OCI-LY3 (cell line): ENCODE results near the gene BICDL1.

Experiments used
- H2AFZ ChIP-seq: fragments of 200-600, 300-600 bp; shearing (Covaris generic); 2 replicates; pipeline ENCODE4 v1.6.0; 2014; ENCODE audit warnings: antibody characterized with exemption, low read depth, low read length
- H3K27ac ChIP-seq: fragments of 200-600, 300-600 bp; sonication (generic); 2 replicates; pipeline ENCODE4 v1.5.1; 2014; ENCODE audit warnings: mild to moderate bottlenecking, low read length, moderate library complexity, mixed read lengths
- H3K27me3 ChIP-seq: fragments of 200-600, 300-600 bp; sonication (generic); 2 replicates; pipeline ENCODE4 v1.6.1; 2014; ENCODE audit warnings: low read depth, low read length, mixed read lengths
- H3K36me3 ChIP-seq: fragments of 200-600, 300-600 bp; sonication (generic); replicated peaks from 2 replicates; pipeline ENCODE3; 2014; ENCODE audit warnings: low read depth, low read length, mixed read lengths
- H3K4me1 ChIP-seq: fragments of 300-600, 200-600 bp; sonication (generic); 2 replicates; pipeline ENCODE4 v1.6.1; 2014; ENCODE audit warnings: low read length, mixed read lengths
- H3K4me2 ChIP-seq: fragments of 200-600, 300-600 bp; sonication (generic); 2 replicates; pipeline ENCODE4 v1.6.1; 2014; ENCODE audit warnings: low read length, mixed read lengths
- H3K4me3 ChIP-seq: fragments of 300-600, 200-600 bp; sonication (generic); 2 replicates; pipeline ENCODE4 v1.5.1; 2014; ENCODE audit warnings: antibody characterized with exemption, mild to moderate bottlenecking, low read length, moderate library complexity
- H3K79me2 ChIP-seq: fragments of 300-600, 200-600 bp; shearing (Covaris generic); 2 replicates; pipeline ENCODE4 v1.6.1; 2014; ENCODE audit warnings: mild to moderate bottlenecking, low read length, mixed read lengths
- H3K9ac ChIP-seq: fragments of 300-600, 200-600 bp; shearing (Covaris generic); 2 replicates; pipeline ENCODE4 v1.6.0; 2014; ENCODE audit warnings: mild to moderate bottlenecking, low read length, moderate library complexity
- H3K9me3 ChIP-seq: fragments of 200-600, 300-600 bp; shearing (Covaris generic); 2 replicates; pipeline ENCODE4 v1.6.1; 2014; ENCODE audit warnings: low read length, mixed read lengths; ENCODE audit not compliant: insufficient read depth
- H4K20me1 ChIP-seq: fragments of 200-600, 300-600 bp; sonication (generic); 2 replicates; pipeline ENCODE4 v1.6.1; 2016; ENCODE audit warnings: low read length, mixed read lengths; ENCODE audit not compliant: insufficient read depth
- EZH2phosphoT487 ChIP-seq: fragments of 200-600 bp; shearing (Covaris generic); IDR thresholded peaks from 2 replicates; pipeline ENCODE4 v1.6.1; 2018; ENCODE audit warnings: antibody characterized with exemption, mixed run types, low read depth
- TF ChIP-seq, protein P1 (sequence below): fragments of 200-600, 300-600 bp; sonication (generic); IDR thresholded peaks from 2 replicates; pipeline ENCODE4 v1.5.1; 2014; ENCODE audit warnings: antibody characterized with exemption, low read length, low read depth

BICDL1 gene

DNA sequence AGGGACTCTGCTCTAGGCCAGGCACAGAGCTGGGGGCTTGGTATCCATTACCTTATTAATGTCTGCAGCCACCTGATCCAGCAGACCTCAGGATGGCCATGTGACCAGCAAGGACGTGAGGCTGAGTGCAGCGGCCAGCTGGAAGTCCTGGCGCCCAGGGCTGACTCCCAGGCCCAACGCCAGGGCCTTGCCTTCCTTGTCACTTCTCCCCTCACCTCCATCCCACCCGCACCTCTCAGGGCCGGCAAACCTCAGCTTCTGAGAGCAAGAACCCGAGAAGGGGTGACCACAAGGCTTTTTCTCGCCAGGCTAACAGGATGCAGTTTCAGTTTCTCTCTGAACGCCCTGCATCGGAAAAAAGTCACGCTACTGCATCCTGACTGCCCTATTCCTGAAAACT is 112.1 kb downstream of the BICDL1 start:
- H3K27me3 ChIP-seq, result no peaks in the 10 kb centered on the region
- H3K9ac ChIP-seq, result no peak overlapping the region
- peaks cover 61% of the 10 kb centered on the region for H3K79me2 ChIP-seq
- H3K4me3 ChIP-seq, result no peak overlapping the region
- no peak overlapping the region for H3K27ac ChIP-seq
- no peak overlapping the region for H2AFZ ChIP-seq
- H3K36me3 ChIP-seq, result peaks cover 25% of the 10 kb centered on the region
- peaks cover 52% of the 10 kb centered on the region for H4K20me1 ChIP-seq
- TF ChIP-seq, protein P1, sequence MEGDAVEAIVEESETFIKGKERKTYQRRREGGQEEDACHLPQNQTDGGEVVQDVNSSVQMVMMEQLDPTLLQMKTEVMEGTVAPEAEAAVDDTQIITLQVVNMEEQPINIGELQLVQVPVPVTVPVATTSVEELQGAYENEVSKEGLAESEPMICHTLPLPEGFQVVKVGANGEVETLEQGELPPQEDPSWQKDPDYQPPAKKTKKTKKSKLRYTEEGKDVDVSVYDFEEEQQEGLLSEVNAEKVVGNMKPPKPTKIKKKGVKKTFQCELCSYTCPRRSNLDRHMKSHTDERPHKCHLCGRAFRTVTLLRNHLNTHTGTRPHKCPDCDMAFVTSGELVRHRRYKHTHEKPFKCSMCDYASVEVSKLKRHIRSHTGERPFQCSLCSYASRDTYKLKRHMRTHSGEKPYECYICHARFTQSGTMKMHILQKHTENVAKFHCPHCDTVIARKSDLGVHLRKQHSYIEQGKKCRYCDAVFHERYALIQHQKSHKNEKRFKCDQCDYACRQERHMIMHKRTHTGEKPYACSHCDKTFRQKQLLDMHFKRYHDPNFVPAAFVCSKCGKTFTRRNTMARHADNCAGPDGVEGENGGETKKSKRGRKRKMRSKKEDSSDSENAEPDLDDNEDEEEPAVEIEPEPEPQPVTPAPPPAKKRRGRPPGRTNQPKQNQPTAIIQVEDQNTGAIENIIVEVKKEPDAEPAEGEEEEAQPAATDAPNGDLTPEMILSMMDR, result no peak
- no peak for TF ChIP-seq EZH2phosphoT487
- H3K4me1 ChIP-seq, result no peaks in the 10 kb centered on the region
- no peak overlapping the region for H3K4me2 ChIP-seq
- H3K9me3 ChIP-seq, result no peaks in the 10 kb centered on the region

DNA sequence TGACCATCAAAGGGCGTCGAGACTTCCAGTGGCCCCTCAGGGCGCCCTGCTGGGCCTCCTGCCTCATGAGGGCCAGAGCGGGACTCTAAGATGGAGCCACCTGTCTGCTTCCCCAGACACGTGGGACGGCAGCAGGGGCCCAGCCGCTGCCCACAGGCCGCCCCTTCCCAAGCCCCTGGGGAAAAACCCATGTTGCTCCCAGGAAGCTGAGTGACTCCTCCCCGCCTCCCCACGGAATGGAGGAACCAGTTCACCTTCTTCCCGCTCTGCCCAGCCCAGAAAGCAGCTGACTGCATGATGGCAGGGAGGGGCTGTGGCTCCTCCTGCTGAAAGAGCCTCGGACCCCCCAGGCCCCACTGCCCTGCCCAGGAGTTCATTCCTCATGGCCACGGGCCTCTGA is 112.6 kb downstream of the BICDL1 start:
- no peak overlapping the region for H3K4me2 ChIP-seq
- no peak overlapping the region for H3K27ac ChIP-seq
- H4K20me1 ChIP-seq, result peaks cover 54% of the 10 kb centered on the region
- H2AFZ ChIP-seq, result no peak overlapping the region
- no peak for TF ChIP-seq EZH2phosphoT487
- TF ChIP-seq, protein P1, result no peak
- H3K36me3 ChIP-seq, result peaks cover 25% of the 10 kb centered on the region
- H3K27me3 ChIP-seq, result no peaks in the 10 kb centered on the region
- H3K79me2 ChIP-seq, result peaks cover 64% of the 10 kb centered on the region
- H3K9ac ChIP-seq, result no peak overlapping the region
- no peaks in the 10 kb centered on the region for H3K4me1 ChIP-seq
- no peak overlapping the region for H3K4me3 ChIP-seq
- no peaks in the 10 kb centered on the region for H3K9me3 ChIP-seq

DNA sequence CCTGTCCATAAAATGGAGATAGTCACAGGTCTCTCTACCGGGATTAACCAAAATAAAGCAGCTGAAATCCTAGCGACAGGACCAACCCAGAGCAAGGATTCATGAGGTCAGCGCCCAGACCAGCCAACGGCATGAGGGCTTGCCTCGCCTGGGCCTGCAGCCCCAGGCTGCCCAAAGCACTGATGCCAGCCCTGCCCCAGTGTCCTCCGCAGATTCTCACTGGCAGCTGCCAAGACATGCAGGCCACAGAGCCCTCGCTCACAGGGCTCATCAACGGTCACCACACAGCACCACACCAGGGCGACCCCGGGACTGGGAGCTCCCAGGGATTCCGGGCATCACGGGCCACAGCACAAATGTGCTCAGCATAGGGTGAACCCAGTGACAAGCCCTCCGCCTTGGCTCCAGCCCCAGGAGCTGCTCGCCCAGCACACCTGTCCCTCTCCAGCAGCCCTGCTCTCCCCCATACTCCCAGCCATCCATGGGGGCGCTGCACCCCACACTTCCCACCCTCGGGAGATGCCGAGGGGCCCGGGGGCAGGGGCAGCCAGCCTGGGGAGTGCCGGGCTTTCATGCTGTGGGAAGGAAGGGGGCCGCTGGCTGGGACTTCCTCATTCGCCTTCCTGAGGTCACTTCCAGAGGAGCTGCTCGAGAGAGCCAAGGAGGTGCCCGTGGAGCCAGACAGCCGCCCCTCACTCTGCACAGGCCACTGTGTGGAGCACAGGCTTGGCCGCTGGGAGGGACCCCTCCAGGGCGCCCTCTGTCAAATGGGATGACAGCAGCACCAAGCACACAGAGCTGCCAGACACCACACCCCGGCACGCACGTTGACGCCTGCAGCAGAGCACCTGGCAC is 113.4 kb downstream of the BICDL1 start:
- H3K4me1 ChIP-seq, result no peaks in the 10 kb centered on the region
- H3K27me3 ChIP-seq, result no peaks in the 10 kb centered on the region
- no peak overlapping the region for H3K27ac ChIP-seq
- H4K20me1 ChIP-seq, result peaks cover 57% of the 10 kb centered on the region
- no peak overlapping the region for H3K4me2 ChIP-seq
- peaks cover 18% of the 10 kb centered on the region for H3K36me3 ChIP-seq
- H3K79me2 ChIP-seq, result peaks cover 72% of the 10 kb centered on the region
- no peaks in the 10 kb centered on the region for H3K9me3 ChIP-seq
- H3K9ac ChIP-seq, result no peak overlapping the region
- no peak overlapping the region for H2AFZ ChIP-seq
- TF ChIP-seq, protein P1, result no peak
- no peak for TF ChIP-seq EZH2phosphoT487
- H3K4me3 ChIP-seq, result no peak overlapping the region

DNA sequence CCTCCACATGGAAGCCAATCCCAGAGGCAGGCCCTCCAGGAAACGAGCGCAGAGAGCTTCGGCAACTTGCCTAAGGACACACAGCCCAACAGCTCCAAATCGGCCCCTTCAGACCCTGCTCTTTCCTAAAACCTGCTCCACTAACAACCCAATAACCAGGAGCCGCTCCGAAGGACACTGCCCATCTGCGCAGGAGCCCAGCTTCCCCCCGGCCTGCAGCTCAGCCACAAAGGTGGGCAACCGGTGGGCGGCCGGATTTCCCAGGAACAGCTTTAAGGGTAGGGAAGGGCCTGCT is 114.0 kb downstream of the BICDL1 start:
- TF ChIP-seq EZH2phosphoT487, result no peak
- TF ChIP-seq, protein P1, result no peak
- Histone ChIP-seq H3K9me3 (no peaks in the 10 kb centered on the region), H4K20me1 (peaks cover 61% of the 10 kb centered on the region), H3K79me2 (peaks cover 76% of the 10 kb centered on the region), H3K9ac (no peak overlapping the region), H2AFZ (no peak overlapping the region), H3K27ac (no peak overlapping the region), H3K4me1 (no peaks in the 10 kb centered on the region), H3K36me3 (peaks cover 17% of the 10 kb centered on the region), H3K27me3 (no peaks in the 10 kb centered on the region), H3K4me3 (no peak overlapping the region), H3K4me2 (no peak overlapping the region)
